Measurements from ENCODE around the gene ZYG11B.
"Not testable (repeated sequence)": the region's sequence is repeated elsewhere in the genome, so short reads cannot be mapped to it uniquely, and the experiment has no call there.

ZYG11B gene

GRCh38 chr1:52786148-52786547, 59.9 kb downstream of the ZYG11B start:
- H3K36me3 ChIP-seq = no peaks in the 10 kb centered on the region

GRCh38 chr1:52790429-52790828, 64.2 kb downstream of the ZYG11B start:
- H3K27me3 ChIP-seq; H3K4me3 ChIP-seq (ENCODE audit: low read depth, low read length); H3K36me3 ChIP-seq; DNase-seq; H3K4me1 ChIP-seq; H3K9me3 ChIP-seq: not testable (repeated sequence)

More at GRCh38 chr1:52786148-52786547, 59.9 kb downstream of the ZYG11B start:
- H3K4me3 ChIP-seq (ENCODE audit: low read depth, low read length) = no peak overlapping the region
- no peaks in the 10 kb centered on the region for H3K27me3 ChIP-seq
- TF ChIP-seq CTCF (IDR thresholded peaks at IDR 0.05; ENCODE audit: low read depth, low read length) = no peak
- no peaks in the 10 kb centered on the region for H3K4me1 ChIP-seq
- no peaks in the 10 kb centered on the region for H3K9me3 ChIP-seq
- DNase-seq = no peak

DNA sequence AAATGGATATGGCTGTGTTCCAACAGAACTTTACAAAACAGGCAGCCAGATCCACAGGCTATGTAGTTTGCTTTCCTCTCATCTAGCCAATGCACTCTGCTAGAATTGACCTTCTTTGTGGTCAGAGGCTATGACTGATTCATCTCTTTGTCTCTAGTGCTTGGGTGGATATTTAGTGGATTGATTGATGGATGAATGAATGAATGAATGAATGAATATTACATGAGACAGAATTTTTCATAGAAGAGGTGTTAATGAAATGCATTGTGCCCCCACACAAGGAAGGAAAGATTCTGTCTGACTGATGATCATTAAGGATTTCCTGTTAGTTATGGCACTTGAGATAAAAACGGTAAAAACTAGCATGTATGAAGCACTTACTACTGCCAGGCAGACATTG, 65.8 kb downstream of the ZYG11B start:
- no peak for TF ChIP-seq CTCF (IDR thresholded peaks at IDR 0.05; ENCODE audit: low read depth, low read length)
- Histone ChIP-seq H3K4me1 (no peaks in the 10 kb centered on the region), H3K4me3 (ENCODE audit: low read depth, low read length) (no peak overlapping the region), H3K27me3 (no peaks in the 10 kb centered on the region), H3K36me3 (no peaks in the 10 kb centered on the region), H3K9me3 (no peaks in the 10 kb centered on the region)
- DNase-seq = no peak

- H3K27me3 ChIP-seq; H3K4me1 ChIP-seq; DNase-seq; H3K4me3 ChIP-seq (ENCODE audit: low read depth, low read length); H3K36me3 ChIP-seq; H3K9me3 ChIP-seq: not testable (repeated sequence)
These were observed 67.5 kb downstream of the ZYG11B start for GRCh38 chr1:52793717-52794116.

- Histone ChIP-seq H3K9me3 (no peaks in the 10 kb centered on the region), H3K27me3 (no peaks in the 10 kb centered on the region), H3K4me1 (no peaks in the 10 kb centered on the region), H3K4me3 (ENCODE audit: low read depth, low read length) (no peak overlapping the region), H3K36me3 (no peaks in the 10 kb centered on the region)
- TF ChIP-seq CTCF (IDR thresholded peaks at IDR 0.05; ENCODE audit: low read depth, low read length) = no peak
- DNase-seq = no peak
These were observed 69.2 kb downstream of the ZYG11B start for GRCh38 chr1:52795464-52795863.

- no peak overlapping the region for H3K4me3 ChIP-seq (ENCODE audit: low read depth, low read length)
- TF ChIP-seq CTCF (IDR thresholded peaks at IDR 0.05; ENCODE audit: low read depth, low read length) = no peak
- no peak for DNase-seq
- H3K9me3 ChIP-seq = no peaks in the 10 kb centered on the region
- no peaks in the 10 kb centered on the region for H3K36me3 ChIP-seq
- no peaks in the 10 kb centered on the region for H3K4me1 ChIP-seq
- no peaks in the 10 kb centered on the region for H3K27me3 ChIP-seq
These were observed 72.1 kb downstream of the ZYG11B start for GRCh38 chr1:52798331-52798730.

GRCh38 chr1:52801011-52801410, 74.8 kb downstream of the ZYG11B start:
- Histone ChIP-seq H3K27me3 (no peaks in the 10 kb centered on the region), H3K4me3 (ENCODE audit: low read depth, low read length) (no peak overlapping the region), H3K9me3 (no peaks in the 10 kb centered on the region), H3K4me1 (no peaks in the 10 kb centered on the region), H3K36me3 (no peaks in the 10 kb centered on the region)
- no peak for DNase-seq
- TF ChIP-seq CTCF (IDR thresholded peaks at IDR 0.05; ENCODE audit: low read depth, low read length) = no peak

- not testable (repeated sequence) for H3K9me3 ChIP-seq; H3K4me3 ChIP-seq (ENCODE audit: low read depth, low read length); DNase-seq; H3K4me1 ChIP-seq; H3K27me3 ChIP-seq; H3K36me3 ChIP-seq
These were observed 77.8 kb downstream of the ZYG11B start for GRCh38 chr1:52804083-52804482.

Data from BE2C (cell line).